ENCODE data around the gene TFPT. TPM values are rescaled to one million over a fixed set of nuclear protein-coding genes. Genes with fewer than 3 reads are reported as not detected.
A peak's percentile ranks its signal among the peaks of the same experiment; 100 is the strongest.
"Not testable (repeated sequence)": the region's sequence is repeated elsewhere in the genome, so short reads cannot be mapped to it uniquely, and the experiment has no call there.

TFPT gene
- total RNA-seq, 1 donor from 2014 or later = 39.6 TPM

GRCh38 chr19:54105796-54106195 is 9.7 kb downstream of the TFPT start:
- no peak for DNase-seq (ENCODE audit: low read depth)
- no peak overlapping the region for H3K4me3 ChIP-seq (ENCODE audit: low read depth, low read length)
- TF ChIP-seq CTCF (conservative IDR thresholded peaks at IDR 0.05; ENCODE audit: low read depth, low read length) = no peak

GRCh38 chr19:54104998-54105715 is 10.3 kb downstream of the TFPT start:
- TF ChIP-seq CTCF (conservative IDR thresholded peaks at IDR 0.05; ENCODE audit: low read depth, low read length) = no peak
- no peak for DNase-seq (ENCODE audit: low read depth)
- no peak overlapping the region for H3K4me3 ChIP-seq (ENCODE audit: low read depth, low read length)

- H3K4me3 ChIP-seq (ENCODE audit: low read depth, low read length) = peak within 1 kb of the TSS; percentile 98
- no peak for TF ChIP-seq CTCF (conservative IDR thresholded peaks at IDR 0.05; ENCODE audit: low read depth, low read length)
- DNase-seq (ENCODE audit: low read depth) = peak; percentile 63
Observed at GRCh38 chr19:54102421-54103169, 12.9 kb downstream of the TFPT start, which contains the start of gene NDUFA3. Gene NDUFA3, plus strand, starts transcription at chr19:54102855. Its CDS starts 24 bp downstream, at chr19:54102879.

GRCh38 chr19:54100561-54100960 is 14.9 kb downstream of the TFPT start, which contains the start of gene OSCAR:
Gene OSCAR, minus strand, starts transcription at chr19:54100803. Its CDS starts 11 bp downstream, at chr19:54100792.
- DNase-seq (ENCODE audit: low read depth) = no peak

GRCh38 chr19:54099903-54100255 is 15.6 kb downstream of the TFPT start:
- DNase-seq (ENCODE audit: low read depth); H3K4me3 ChIP-seq (ENCODE audit: low read depth, low read length): not testable (repeated sequence)

More at GRCh38 chr19:54100561-54100960, 14.9 kb downstream of the TFPT start, which contains the start of gene OSCAR:
- no peak for TF ChIP-seq CTCF (conservative IDR thresholded peaks at IDR 0.05; ENCODE audit: low read depth, low read length)
- no peak within 1 kb of the TSS for H3K4me3 ChIP-seq (ENCODE audit: low read depth, low read length)

GRCh38 chr19:54099190-54099902 is 16.1 kb downstream of the TFPT start:
- no peak for DNase-seq (ENCODE audit: low read depth)
- no peak for TF ChIP-seq CTCF (conservative IDR thresholded peaks at IDR 0.05; ENCODE audit: low read depth, low read length)
- H3K4me3 ChIP-seq (ENCODE audit: low read depth, low read length) = no peak overlapping the region

GRCh38 chr19:54096617-54097106 is 18.8 kb downstream of the TFPT start:
- H3K4me3 ChIP-seq (ENCODE audit: low read depth, low read length) = peak overlapping the region; percentile 44
- no peak for DNase-seq (ENCODE audit: low read depth)
- TF ChIP-seq CTCF (conservative IDR thresholded peaks at IDR 0.05; ENCODE audit: low read depth, low read length) = peak; percentile 38

- not testable (repeated sequence) for DNase-seq (ENCODE audit: low read depth)
- H3K4me3 ChIP-seq (ENCODE audit: low read depth, low read length) = peak overlapping the region; percentile 44
Observed at GRCh38 chr19:54095859-54096616, 19.4 kb downstream of the TFPT start.

All from epithelial cell of proximal tubule (primary cell).